Gastrocnemius medialis (tissue), 4 donors: ENCODE measurements around the gene KCNK3. TPM values are rescaled to one million over a fixed set of nuclear protein-coding genes. Genes with fewer than 3 reads are reported as not detected.

ENCODE experiments used
- ATAC-seq, 2 donors: fragments of 150-250 bp; one replicate each; pipeline ENCODE4 v1.9.1; 2016
- DNase-seq, 2 donors: peaks; one replicate each; pipeline ENCODE4 v3.0.0-alpha.2; 2019
- H3K27ac ChIP-seq, 4 donors: fragments of 200-600 bp; sonication (generic); 1 replicate in 1 of 4; 2 replicates in 3 of 4; pipeline ENCODE4 v1.5.1; 2016 to 2018; ENCODE audit warnings: mild to moderate bottlenecking in 2 of 4, moderate library complexity in 1 of 4
- H3K27me3 ChIP-seq, 3 donors: fragments of 200-600 bp; sonication (generic) in 2 of 3; 1 replicate in 1 of 3; 2 replicates in 2 of 3; pipeline versions ENCODE4 v1.5.1 to v1.6.0; 2016 to 2019; ENCODE audit warnings: mild to moderate bottlenecking in 1 of 3, moderate library complexity in 1 of 3
- H3K36me3 ChIP-seq, 2 donors: fragments of 200-600 bp; sonication (generic) in 1 of 2; one replicate each; pipeline ENCODE4 v1.5.1; 2017 to 2018
- H3K4me1 ChIP-seq, 2 donors: fragments of 200-600 bp; sonication (generic) in 1 of 2; one replicate each; pipeline ENCODE4 v1.5.1; 2016 to 2017; ENCODE audit warnings: mild to moderate bottlenecking in 2 of 2
- H3K4me3 ChIP-seq, 4 donors: fragments of 200-600 bp; sonication (generic) in 3 of 4; 1 replicate in 1 of 4; 2 replicates in 3 of 4; pipeline ENCODE4 v1.5.1; 2016 to 2019; ENCODE audit warnings: mild to moderate bottlenecking in 2 of 4
- H3K9me3 ChIP-seq, 3 donors: fragments of 200-600 bp; sonication (generic) in 2 of 3; 1 replicate in 1 of 3; 2 replicates in 2 of 3; pipeline ENCODE4 v1.5.1; 2016 to 2019
- POLR2A ChIP-seq, 2 donors: fragments of 450-650 bp; IDR thresholded peaks; one replicate each; pipeline ENCODE4 v1.6.1; 2017; ENCODE audit warnings: antibody characterized with exemption in 2 of 2, mild to moderate bottlenecking in 2 of 2, moderate library complexity in 2 of 2
- in situ Hi-C, 4 donors: fragments of 200-750 bp; cut with MboI; loops; one replicate each; pipeline versions ENCODE4 v1.15.0 to v1.8.0; 2017; ENCODE audit warnings: low sequenced_read_pairs in 4 of 4
- intact Hi-C: fragments of 100-400 bp; cut with DNase I; formaldehyde crosslinking; loops from one replicate; pipeline ENCODE4 v1.15.1; 2023; ENCODE audit warnings: low total_unique reads
- total RNA-seq, 4 donors: library from RNA; depleted of rRNA; stranded (reverse); fragments of >200 nt; gene quantifications; one replicate each; pipeline versions ENCODE4 v1.1.0 to v1.2.3, GENCODE V29; 2016
- TF ChIP-seq, protein P1 (sequence below), 5 experiments: fragments of 450-650 bp in 3 of 5; fragments of 200-600 bp in 2 of 5; sonication (generic) in 2 of 5; IDR thresholded peaks in 4 of 5; conservative IDR thresholded peaks in 1 of 5; 1 replicate in 4 of 5; 2 replicates in 1 of 5; pipeline ENCODE4 v1.5.1; 2016 to 2019; ENCODE audit warnings: antibody characterized with exemption in 5 of 5, mild to moderate bottlenecking in 3 of 5, moderate library complexity in 3 of 5

Gene KCNK3
- total RNA-seq, 4 donors from 2014 or later, result 0.80 to 11.6 (median 1.2) TPM

GRCh38 chr2:26723991-26724750, 31.6 kb downstream of the KCNK3 start:
- H3K9me3 ChIP-seq, result no peaks in the 10 kb centered on the region
- in situ Hi-C loops, result no loop called here
- TF ChIP-seq, protein P1, sequence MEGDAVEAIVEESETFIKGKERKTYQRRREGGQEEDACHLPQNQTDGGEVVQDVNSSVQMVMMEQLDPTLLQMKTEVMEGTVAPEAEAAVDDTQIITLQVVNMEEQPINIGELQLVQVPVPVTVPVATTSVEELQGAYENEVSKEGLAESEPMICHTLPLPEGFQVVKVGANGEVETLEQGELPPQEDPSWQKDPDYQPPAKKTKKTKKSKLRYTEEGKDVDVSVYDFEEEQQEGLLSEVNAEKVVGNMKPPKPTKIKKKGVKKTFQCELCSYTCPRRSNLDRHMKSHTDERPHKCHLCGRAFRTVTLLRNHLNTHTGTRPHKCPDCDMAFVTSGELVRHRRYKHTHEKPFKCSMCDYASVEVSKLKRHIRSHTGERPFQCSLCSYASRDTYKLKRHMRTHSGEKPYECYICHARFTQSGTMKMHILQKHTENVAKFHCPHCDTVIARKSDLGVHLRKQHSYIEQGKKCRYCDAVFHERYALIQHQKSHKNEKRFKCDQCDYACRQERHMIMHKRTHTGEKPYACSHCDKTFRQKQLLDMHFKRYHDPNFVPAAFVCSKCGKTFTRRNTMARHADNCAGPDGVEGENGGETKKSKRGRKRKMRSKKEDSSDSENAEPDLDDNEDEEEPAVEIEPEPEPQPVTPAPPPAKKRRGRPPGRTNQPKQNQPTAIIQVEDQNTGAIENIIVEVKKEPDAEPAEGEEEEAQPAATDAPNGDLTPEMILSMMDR (IDR thresholded peaks at IDR 0.05 in 4 of 5, conservative IDR thresholded peaks at IDR 0.05 in 1 of 5), result no peak
- TF ChIP-seq POLR2A (IDR thresholded peaks at IDR 0.05), result no peak
- intact Hi-C loops, result no loop called here
- peak; percentile 55 to 63 for ATAC-seq
- peak overlapping the region; percentile 64 to 91 (median 80) for H3K27ac ChIP-seq
- H3K4me1 ChIP-seq, result peaks cover 37 to 60% of the 10 kb centered on the region in 2 donors
- peaks cover 0 to 7% (median 3%) of the 10 kb centered on the region in 3 donors for H3K27me3 ChIP-seq
- H3K4me3 ChIP-seq, result no peak overlapping the region
- no peaks in the 10 kb centered on the region for H3K36me3 ChIP-seq
- DNase-seq, result peak; percentile 34 to 93

- no peaks in the 10 kb centered on the region for H3K36me3 ChIP-seq
- DNase-seq (no peak), ATAC-seq (peak; percentile 1)
- H3K4me1 ChIP-seq, result peaks cover 34 to 56% of the 10 kb centered on the region in 2 donors
- no peaks in the 10 kb centered on the region for H3K9me3 ChIP-seq
- in situ Hi-C loops, result no loop called here
- H3K27me3 ChIP-seq, result peaks cover 0 to 7% (median 3%) of the 10 kb centered on the region in 3 donors
- no peak for TF ChIP-seq POLR2A (IDR thresholded peaks at IDR 0.05)
- TF ChIP-seq, protein P1 (IDR thresholded peaks at IDR 0.05 in 4 of 5, conservative IDR thresholded peaks at IDR 0.05 in 1 of 5), result no peak
- H3K4me3 ChIP-seq, result no peak overlapping the region
- peak overlapping the region; percentile 64 to 91 (median 80) for H3K27ac ChIP-seq
- intact Hi-C loops, result no loop called here
Measured at GRCh38 chr2:26724784-26725520, 32.4 kb downstream of the KCNK3 start.

DNA sequence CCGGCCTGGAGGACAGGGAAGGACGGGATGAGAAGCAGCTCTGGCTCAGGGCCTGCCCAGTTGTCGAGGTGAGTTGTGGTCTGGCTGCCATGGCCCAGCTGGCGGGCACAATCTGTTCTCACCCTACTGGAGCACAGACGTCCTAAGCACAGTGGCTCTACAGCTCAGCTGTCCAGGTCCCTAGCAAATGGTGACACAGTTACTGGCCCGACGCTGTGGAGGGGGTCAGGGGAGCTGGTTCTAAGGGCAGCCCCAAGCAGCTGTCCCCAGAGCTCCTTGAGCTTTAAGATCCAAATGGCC, 32.9 kb downstream of the KCNK3 start:
- Histone ChIP-seq H3K27me3 (peaks cover 0 to 7% (median 3%) of the 10 kb centered on the region in 3 donors), H3K9me3 (no peaks in the 10 kb centered on the region), H3K4me3 (no peak overlapping the region), H3K4me1 (peaks cover 29 to 50% of the 10 kb centered on the region in 2 donors), H3K36me3 (no peaks in the 10 kb centered on the region), H3K27ac (peak overlapping the region; percentile 64 to 91 (median 80))
- intact Hi-C loops (no loop called here), in situ Hi-C loops (no loop called here)
- peak; percentile 57 for ATAC-seq
- TF ChIP-seq, protein P1 (IDR thresholded peaks at IDR 0.05 in 4 of 5, conservative IDR thresholded peaks at IDR 0.05 in 1 of 5), result no peak
- no peak for TF ChIP-seq POLR2A (IDR thresholded peaks at IDR 0.05)
- DNase-seq, result peak; percentile 76 to 95

- intact Hi-C loops (no loop called here), in situ Hi-C loops (no loop called here)
- Histone ChIP-seq H3K4me1 (peaks cover 25 to 43% of the 10 kb centered on the region in 2 donors), H3K36me3 (no peaks in the 10 kb centered on the region), H3K27ac (peak overlapping the region in 3 of 4 donors; percentile 72 to 91 (median 89)), H3K9me3 (no peaks in the 10 kb centered on the region), H3K4me3 (no peak overlapping the region), H3K27me3 (peaks cover 0 to 7% (median 3%) of the 10 kb centered on the region in 3 donors)
- TF ChIP-seq, protein P1 (IDR thresholded peaks at IDR 0.05 in 4 of 5, conservative IDR thresholded peaks at IDR 0.05 in 1 of 5), result no peak
- TF ChIP-seq POLR2A (IDR thresholded peaks at IDR 0.05), result no peak
- ATAC-seq, result no peak
- no peak for DNase-seq
Measured at GRCh38 chr2:26726228-26726627, 33.7 kb downstream of the KCNK3 start.
